K562 (cell line): ENCODE measurements around the gene LYST.

Source experiments
- DPF2 ChIP-seq: fragments of 450-650 bp; IDR thresholded peaks from 2 replicates; pipeline ENCODE4 v1.6.1; 2016
- EP300 ChIP-seq: IDR thresholded peaks from 2 replicates; pipeline ENCODE4 v1.6.1; 2012; ENCODE audit warnings: low read length, improper control_type of control experiment
- EZH2 ChIP-seq: IDR thresholded peaks from 2 replicates; pipeline ENCODE4 v1.6.1; 2012; ENCODE audit warnings: low read depth, mild to moderate bottlenecking, inconsistent platforms, low read length, borderline replicate concordance
- HIVEP1 ChIP-seq: fragments of 250-450 bp; sonication (Bioruptor Pico); IDR thresholded peaks from 2 replicates; pipeline ENCODE4 v1.4.0; 2020; ENCODE audit warnings: mild to moderate bottlenecking
- MAFG ChIP-seq: fragments of 450-650 bp; conservative IDR thresholded peaks from 2 replicates; pipeline ENCODE4 v1.6.1; 2016; ENCODE audit warnings: missing genetic modification characterization, missing compliant biosample characterization
- RCOR1 ChIP-seq, 2 experiments: IDR thresholded peaks; 2 replicates each; pipeline ENCODE4 v1.6.1; 2012; ENCODE audit warnings: low read depth in 2 of 2, low read length in 2 of 2, borderline replicate concordance in 1 of 2, improper control_type of control experiment in 1 of 2
- THRB ChIP-seq: fragments of 450-650 bp; formaldehyde crosslinking; conservative IDR thresholded peaks from 2 replicates; pipeline ENCODE4 v1.4.0; 2022; ENCODE audit warnings: mild to moderate bottlenecking, missing genetic modification characterization
- USF2 ChIP-seq: sonication (generic); formaldehyde crosslinking; IDR thresholded peaks from 2 replicates; pipeline ENCODE4 v1.5.0; 2020; ENCODE audit warnings: missing genetic modification reagents
- TF ChIP-seq, protein P1 (sequence below), 3 experiments: IDR thresholded peaks in 2 of 3; conservative IDR thresholded peaks in 1 of 3; 2 replicates each; pipeline ENCODE4 v1.5.1; 2011 to 2012; ENCODE audit warnings: low read length in 3 of 3, mild to moderate bottlenecking in 3 of 3, control low read depth in 2 of 3, improper control_type of control experiment in 1 of 3, inconsistent platforms in 1 of 3, low read depth in 1 of 3, mixed read lengths in 1 of 3, moderate library complexity in 1 of 3; ENCODE audit not compliant: insufficient read depth in 2 of 3

DNA sequence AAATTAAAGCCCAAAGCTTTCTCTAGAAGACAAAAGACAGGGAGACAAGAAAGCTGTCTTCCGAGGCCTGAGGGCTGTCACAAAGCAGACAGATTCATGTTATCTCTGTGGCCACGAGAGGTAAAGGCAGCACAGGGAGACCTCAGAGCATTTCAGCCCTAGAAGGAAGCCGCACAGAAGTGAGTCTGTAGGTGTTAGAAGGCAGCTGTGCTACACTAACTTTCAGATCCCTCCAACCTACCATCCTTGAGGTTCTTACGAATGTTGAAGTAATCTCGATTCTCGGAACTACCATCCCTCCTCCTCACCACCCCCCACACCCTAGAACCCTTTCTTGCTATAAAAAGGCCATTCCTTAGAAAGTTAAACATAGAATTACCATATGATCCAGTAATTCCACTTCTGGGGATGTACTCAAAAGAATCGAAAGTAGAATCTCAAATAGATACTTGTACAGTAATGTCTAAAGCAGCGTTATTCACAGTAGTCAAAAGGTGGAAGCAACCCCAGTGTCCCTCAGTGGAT is 21.5 kb upstream of the LYST start:
- TF ChIP-seq, protein P1, sequence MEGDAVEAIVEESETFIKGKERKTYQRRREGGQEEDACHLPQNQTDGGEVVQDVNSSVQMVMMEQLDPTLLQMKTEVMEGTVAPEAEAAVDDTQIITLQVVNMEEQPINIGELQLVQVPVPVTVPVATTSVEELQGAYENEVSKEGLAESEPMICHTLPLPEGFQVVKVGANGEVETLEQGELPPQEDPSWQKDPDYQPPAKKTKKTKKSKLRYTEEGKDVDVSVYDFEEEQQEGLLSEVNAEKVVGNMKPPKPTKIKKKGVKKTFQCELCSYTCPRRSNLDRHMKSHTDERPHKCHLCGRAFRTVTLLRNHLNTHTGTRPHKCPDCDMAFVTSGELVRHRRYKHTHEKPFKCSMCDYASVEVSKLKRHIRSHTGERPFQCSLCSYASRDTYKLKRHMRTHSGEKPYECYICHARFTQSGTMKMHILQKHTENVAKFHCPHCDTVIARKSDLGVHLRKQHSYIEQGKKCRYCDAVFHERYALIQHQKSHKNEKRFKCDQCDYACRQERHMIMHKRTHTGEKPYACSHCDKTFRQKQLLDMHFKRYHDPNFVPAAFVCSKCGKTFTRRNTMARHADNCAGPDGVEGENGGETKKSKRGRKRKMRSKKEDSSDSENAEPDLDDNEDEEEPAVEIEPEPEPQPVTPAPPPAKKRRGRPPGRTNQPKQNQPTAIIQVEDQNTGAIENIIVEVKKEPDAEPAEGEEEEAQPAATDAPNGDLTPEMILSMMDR (IDR thresholded peaks at IDR 0.05 in 2 of 3, conservative IDR thresholded peaks at IDR 0.05 in 1 of 3; ENCODE audit: insufficient read depth in 2 of 3, low read depth in 1 of 3, low read length in 3 of 3), result no peak
- TF ChIP-seq EP300, result no peak
- TF ChIP-seq MAFG (tag), result no peak
- TF ChIP-seq RCOR1 (IDR thresholded peaks at IDR 0.05; ENCODE audit: borderline replicate concordance in 1 of 2, low read depth in 2 of 2, low read length in 2 of 2), result no peak
- TF ChIP-seq DPF2, result no peak
- TF ChIP-seq EZH2, result no peak
- no peak for TF ChIP-seq USF2 (CRISPR knock-in tag)
- TF ChIP-seq HIVEP1 (CRISPR knock-in tag), result no peak
- TF ChIP-seq THRB (CRISPR knock-in tag), result no peak
